ENCODE data around the gene ARHGAP28.
"Not testable (repeated sequence)": the region's sequence is repeated elsewhere in the genome, so short reads cannot be mapped to it uniquely, and the experiment has no call there.

The ARHGAP28 gene

DNA sequence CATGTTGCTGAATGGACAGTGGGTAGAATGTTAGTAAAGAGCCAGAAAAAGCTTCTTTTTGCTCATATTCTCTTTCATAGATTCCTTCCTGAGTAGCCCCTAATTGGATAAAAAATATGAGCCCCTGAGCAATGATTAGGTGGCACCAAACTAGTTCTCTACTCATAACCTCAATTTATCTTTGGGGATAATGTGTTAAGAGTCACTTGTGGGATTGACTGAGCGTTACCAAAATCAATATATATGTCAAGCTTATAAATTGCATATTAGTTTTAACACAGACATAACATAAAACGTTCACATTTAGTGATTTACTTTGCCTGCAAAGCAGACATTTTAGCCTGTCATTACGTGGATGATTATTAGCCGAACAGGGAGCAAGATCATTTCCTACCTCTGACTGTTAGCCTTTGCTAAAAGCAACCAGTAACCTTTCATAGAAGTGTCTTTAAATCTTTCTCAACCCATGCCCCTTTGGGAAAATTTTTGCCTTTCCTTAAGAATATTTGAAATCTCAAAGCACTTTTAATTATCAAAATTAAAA, 85.4 kb downstream of the ARHGAP28 start:
- Histone ChIP-seq H3K9me3 (ENCODE audit: control insufficient read depth in 2 of 2, low read length in 2 of 2) (no peaks in the 10 kb centered on the region), H3K27ac (ENCODE audit: low read length) (no peak overlapping the region), H3K27me3 (ENCODE audit: control insufficient read depth in 1 of 2, insufficient read depth in 2 of 2, low read length in 2 of 2) (no peaks in the 10 kb centered on the region), H3K9ac (ENCODE audit: low read length in 2 of 2) (no peak overlapping the region), H3K4me3 (ENCODE audit: low read length in 2 of 2) (no peak overlapping the region), H3K4me1 (ENCODE audit: control insufficient read depth, insufficient read depth, low read length) (no peaks in the 10 kb centered on the region), H3K36me3 (ENCODE audit: control insufficient read depth in 2 of 2, insufficient read depth in 2 of 2, low read length in 2 of 2) (no peaks in the 10 kb centered on the region)

GRCh38 chr18:6816154-6816553, 86.6 kb downstream of the ARHGAP28 start:
- Histone ChIP-seq H3K9ac (ENCODE audit: low read length in 2 of 2) (no peak overlapping the region), H3K36me3 (ENCODE audit: control insufficient read depth in 2 of 2, insufficient read depth in 2 of 2, low read length in 2 of 2) (no peaks in the 10 kb centered on the region), H3K4me1 (ENCODE audit: control insufficient read depth, insufficient read depth, low read length) (no peaks in the 10 kb centered on the region), H3K27me3 (ENCODE audit: control insufficient read depth in 1 of 2, insufficient read depth in 2 of 2, low read length in 2 of 2) (no peaks in the 10 kb centered on the region), H3K4me3 (ENCODE audit: low read length in 2 of 2) (no peak overlapping the region), H3K9me3 (ENCODE audit: control insufficient read depth in 2 of 2, low read length in 2 of 2) (no peaks in the 10 kb centered on the region), H3K27ac (ENCODE audit: low read length) (no peak overlapping the region)

- H3K27ac ChIP-seq (ENCODE audit: low read length) = no peak overlapping the region
- H3K9ac ChIP-seq (ENCODE audit: low read length in 2 of 2) = no peak overlapping the region
Measured at GRCh38 chr18:6819332-6819731, 89.8 kb downstream of the ARHGAP28 start.

DNA sequence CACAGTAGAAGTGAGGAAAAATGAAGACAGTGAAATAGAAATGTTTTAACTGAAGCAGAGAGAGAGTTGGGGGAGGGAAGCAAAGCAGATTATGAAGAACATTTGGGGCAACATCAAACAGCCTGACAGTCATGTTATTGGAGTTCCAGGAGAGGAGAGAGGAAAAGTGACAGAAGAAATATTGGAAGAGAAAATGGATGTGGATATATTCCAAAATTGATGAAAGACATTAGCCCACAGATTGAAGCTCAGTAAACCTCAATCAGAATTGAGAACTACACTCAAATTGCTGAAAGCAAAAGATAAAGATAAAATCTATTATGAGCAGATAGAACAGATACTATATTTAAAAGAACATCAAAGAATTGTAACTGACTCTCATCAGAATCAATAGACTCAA, 90.8 kb downstream of the ARHGAP28 start:
- Histone ChIP-seq H3K27me3 (ENCODE audit: control insufficient read depth in 1 of 2, insufficient read depth in 2 of 2, low read length in 2 of 2) (no peaks in the 10 kb centered on the region), H3K27ac (ENCODE audit: low read length) (no peak overlapping the region), H3K4me3 (ENCODE audit: low read length in 2 of 2) (no peak overlapping the region), H3K4me1 (ENCODE audit: control insufficient read depth, insufficient read depth, low read length) (no peaks in the 10 kb centered on the region), H3K9me3 (ENCODE audit: control insufficient read depth in 2 of 2, low read length in 2 of 2) (no peaks in the 10 kb centered on the region), H3K36me3 (ENCODE audit: control insufficient read depth in 2 of 2, insufficient read depth in 2 of 2, low read length in 2 of 2) (peaks cover 0 to 2% of the 10 kb centered on the region in 2 donors), H3K9ac (ENCODE audit: low read length in 2 of 2) (no peak overlapping the region)

More at GRCh38 chr18:6819332-6819731, 89.8 kb downstream of the ARHGAP28 start:
- no peaks in the 10 kb centered on the region for H3K36me3 ChIP-seq (ENCODE audit: control insufficient read depth in 2 of 2, insufficient read depth in 2 of 2, low read length in 2 of 2)
- no peaks in the 10 kb centered on the region for H3K4me1 ChIP-seq (ENCODE audit: control insufficient read depth, insufficient read depth, low read length)
- no peaks in the 10 kb centered on the region for H3K9me3 ChIP-seq (ENCODE audit: control insufficient read depth in 2 of 2, low read length in 2 of 2)
- no peak overlapping the region for H3K4me3 ChIP-seq (ENCODE audit: low read length in 2 of 2)
- H3K27me3 ChIP-seq (ENCODE audit: control insufficient read depth in 1 of 2, insufficient read depth in 2 of 2, low read length in 2 of 2) = no peaks in the 10 kb centered on the region

DNA sequence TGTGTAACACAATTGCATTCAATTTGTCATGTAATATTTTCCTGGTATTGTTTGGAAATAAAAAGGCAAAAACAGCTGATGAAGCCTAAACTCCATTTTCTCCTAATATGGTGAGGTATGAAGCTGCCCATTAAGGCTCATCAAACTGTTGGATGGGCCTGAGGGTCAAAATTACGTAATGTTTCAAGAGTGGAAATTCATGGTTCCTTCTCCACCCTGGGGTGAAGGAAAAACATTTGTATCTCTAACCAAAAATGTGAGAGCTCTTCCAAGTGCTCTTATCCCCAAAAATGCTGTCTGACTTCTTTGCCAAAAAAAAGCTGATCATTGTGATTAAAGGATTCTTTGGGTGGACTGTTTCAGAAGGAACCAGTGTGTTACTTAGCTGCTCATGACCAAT, 91.8 kb downstream of the ARHGAP28 start:
- H3K9ac ChIP-seq (ENCODE audit: low read length in 2 of 2) = no peak overlapping the region
- peaks cover 0 to 2% of the 10 kb centered on the region in 2 donors for H3K36me3 ChIP-seq (ENCODE audit: control insufficient read depth in 2 of 2, insufficient read depth in 2 of 2, low read length in 2 of 2)
- no peaks in the 10 kb centered on the region for H3K4me1 ChIP-seq (ENCODE audit: control insufficient read depth, insufficient read depth, low read length)
- H3K27me3 ChIP-seq (ENCODE audit: control insufficient read depth in 1 of 2, insufficient read depth in 2 of 2, low read length in 2 of 2) = no peaks in the 10 kb centered on the region
- no peak overlapping the region for H3K27ac ChIP-seq (ENCODE audit: low read length)
- H3K9me3 ChIP-seq (ENCODE audit: control insufficient read depth in 2 of 2, low read length in 2 of 2) = no peaks in the 10 kb centered on the region
- H3K4me3 ChIP-seq (ENCODE audit: low read length in 2 of 2) = no peak overlapping the region

DNA sequence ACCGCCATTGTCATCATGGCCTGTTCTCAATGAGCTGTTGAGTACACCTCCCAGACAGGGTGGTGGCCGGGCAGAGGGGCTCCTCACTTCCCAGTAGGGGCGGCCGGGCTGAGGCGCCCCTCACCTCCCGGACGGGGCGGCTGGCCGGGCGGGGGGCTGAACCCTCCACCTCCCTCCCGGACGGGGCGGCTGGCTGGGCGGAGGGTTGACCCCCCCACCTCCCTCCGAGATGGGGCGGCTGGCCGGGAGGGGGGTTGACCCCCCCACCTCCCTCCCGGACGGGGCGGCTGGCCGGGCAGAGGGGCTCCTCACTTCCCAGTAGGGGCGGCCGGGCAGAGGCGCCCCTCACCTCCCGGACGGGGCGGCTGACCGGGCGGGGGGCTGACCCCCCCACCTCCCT, 97.6 kb downstream of the ARHGAP28 start:
- not testable (repeated sequence) for H3K4me3 ChIP-seq (ENCODE audit: low read length in 2 of 2); H3K9me3 ChIP-seq (ENCODE audit: control insufficient read depth in 2 of 2, low read length in 2 of 2); H3K36me3 ChIP-seq (ENCODE audit: control insufficient read depth in 2 of 2, insufficient read depth in 2 of 2, low read length in 2 of 2); H3K27me3 ChIP-seq (ENCODE audit: control insufficient read depth in 1 of 2, insufficient read depth in 2 of 2, low read length in 2 of 2); H3K9ac ChIP-seq (ENCODE audit: low read length in 2 of 2); H3K4me1 ChIP-seq (ENCODE audit: control insufficient read depth, insufficient read depth, low read length); H3K27ac ChIP-seq (ENCODE audit: low read length)

GRCh38 chr18:6827566-6827965, 98.0 kb downstream of the ARHGAP28 start:
- not testable (repeated sequence) for H3K27ac ChIP-seq (ENCODE audit: low read length); H3K9ac ChIP-seq (ENCODE audit: low read length in 2 of 2); H3K4me3 ChIP-seq (ENCODE audit: low read length in 2 of 2); H3K9me3 ChIP-seq (ENCODE audit: control insufficient read depth in 2 of 2, low read length in 2 of 2); H3K4me1 ChIP-seq (ENCODE audit: control insufficient read depth, insufficient read depth, low read length); H3K36me3 ChIP-seq (ENCODE audit: control insufficient read depth in 2 of 2, insufficient read depth in 2 of 2, low read length in 2 of 2); H3K27me3 ChIP-seq (ENCODE audit: control insufficient read depth in 1 of 2, insufficient read depth in 2 of 2, low read length in 2 of 2)

- Histone ChIP-seq H3K4me3 (ENCODE audit: low read length in 2 of 2) (no peak overlapping the region), H3K4me1 (ENCODE audit: control insufficient read depth, insufficient read depth, low read length) (no peaks in the 10 kb centered on the region), H3K27ac (ENCODE audit: low read length) (no peak overlapping the region), H3K27me3 (ENCODE audit: control insufficient read depth in 1 of 2, insufficient read depth in 2 of 2, low read length in 2 of 2) (no peaks in the 10 kb centered on the region), H3K9ac (ENCODE audit: low read length in 2 of 2) (no peak overlapping the region), H3K36me3 (ENCODE audit: control insufficient read depth in 2 of 2, insufficient read depth in 2 of 2, low read length in 2 of 2) (no peaks in the 10 kb centered on the region), H3K9me3 (ENCODE audit: control insufficient read depth in 2 of 2, low read length in 2 of 2) (no peaks in the 10 kb centered on the region)
Measured at GRCh38 chr18:6830916-6831315, 101.4 kb downstream of the ARHGAP28 start.

- no peak overlapping the region for H3K27ac ChIP-seq (ENCODE audit: low read length)
- H3K4me1 ChIP-seq (ENCODE audit: control insufficient read depth, insufficient read depth, low read length) = no peaks in the 10 kb centered on the region
- no peaks in the 10 kb centered on the region for H3K36me3 ChIP-seq (ENCODE audit: control insufficient read depth in 2 of 2, insufficient read depth in 2 of 2, low read length in 2 of 2)
- no peak overlapping the region for H3K9ac ChIP-seq (ENCODE audit: low read length in 2 of 2)
- no peak overlapping the region for H3K4me3 ChIP-seq (ENCODE audit: low read length in 2 of 2)
- no peaks in the 10 kb centered on the region for H3K27me3 ChIP-seq (ENCODE audit: control insufficient read depth in 1 of 2, insufficient read depth in 2 of 2, low read length in 2 of 2)
- H3K9me3 ChIP-seq (ENCODE audit: control insufficient read depth in 2 of 2, low read length in 2 of 2) = no peaks in the 10 kb centered on the region
Measured at GRCh38 chr18:6835345-6835744, 105.8 kb downstream of the ARHGAP28 start.

DNA sequence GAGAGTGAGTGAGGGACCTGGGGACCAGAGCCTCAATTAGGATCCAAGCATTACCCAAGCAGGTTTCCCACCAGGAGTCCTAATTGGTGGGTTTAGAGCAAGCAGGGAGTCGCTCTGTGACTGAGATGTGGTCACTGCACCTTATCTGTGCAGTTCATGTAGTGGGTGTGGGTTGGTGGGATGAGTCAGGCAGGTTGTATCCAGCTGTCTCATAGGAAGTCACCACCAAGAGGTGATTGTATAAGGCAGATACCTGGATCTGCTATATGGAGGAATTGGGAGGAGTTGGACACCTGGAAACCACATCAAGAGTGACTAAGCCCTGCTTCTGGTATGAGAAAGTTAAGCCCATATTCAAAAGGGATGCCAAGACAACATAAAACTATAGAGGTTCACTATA, 106.8 kb downstream of the ARHGAP28 start:
- Histone ChIP-seq H3K27ac (ENCODE audit: low read length) (no peak overlapping the region), H3K9me3 (ENCODE audit: control insufficient read depth in 2 of 2, low read length in 2 of 2) (no peaks in the 10 kb centered on the region), H3K27me3 (ENCODE audit: control insufficient read depth in 1 of 2, insufficient read depth in 2 of 2, low read length in 2 of 2) (no peaks in the 10 kb centered on the region), H3K4me1 (ENCODE audit: control insufficient read depth, insufficient read depth, low read length) (no peaks in the 10 kb centered on the region), H3K9ac (ENCODE audit: low read length in 2 of 2) (no peak overlapping the region), H3K4me3 (ENCODE audit: low read length in 2 of 2) (no peak overlapping the region), H3K36me3 (ENCODE audit: control insufficient read depth in 2 of 2, insufficient read depth in 2 of 2, low read length in 2 of 2) (no peaks in the 10 kb centered on the region)

GRCh38 chr18:6837904-6838303, 108.4 kb downstream of the ARHGAP28 start:
- H3K4me3 ChIP-seq (ENCODE audit: low read length in 2 of 2) = no peak overlapping the region
- H3K4me1 ChIP-seq (ENCODE audit: control insufficient read depth, insufficient read depth, low read length) = no peaks in the 10 kb centered on the region
- no peaks in the 10 kb centered on the region for H3K9me3 ChIP-seq (ENCODE audit: control insufficient read depth in 2 of 2, low read length in 2 of 2)
- H3K36me3 ChIP-seq (ENCODE audit: control insufficient read depth in 2 of 2, insufficient read depth in 2 of 2, low read length in 2 of 2) = no peaks in the 10 kb centered on the region
- no peak overlapping the region for H3K27ac ChIP-seq (ENCODE audit: low read length)
- no peak overlapping the region for H3K9ac ChIP-seq (ENCODE audit: low read length in 2 of 2)
- H3K27me3 ChIP-seq (ENCODE audit: control insufficient read depth in 1 of 2, insufficient read depth in 2 of 2, low read length in 2 of 2) = no peaks in the 10 kb centered on the region

All from stomach smooth muscle (tissue), 2 donors.